ENCODE results near the gene MLF2. TPM values are rescaled to one million over a fixed set of nuclear protein-coding genes. Genes with fewer than 3 reads are reported as not detected.

Gene MLF2
- total and polyA plus RNA-seq, 2 of the 13 experiments (the other 11 are each of a cell fraction or from before 2014, with no cell fraction given) = 88.1 to 167 TPM

- TF ChIP-seq, protein P1, sequence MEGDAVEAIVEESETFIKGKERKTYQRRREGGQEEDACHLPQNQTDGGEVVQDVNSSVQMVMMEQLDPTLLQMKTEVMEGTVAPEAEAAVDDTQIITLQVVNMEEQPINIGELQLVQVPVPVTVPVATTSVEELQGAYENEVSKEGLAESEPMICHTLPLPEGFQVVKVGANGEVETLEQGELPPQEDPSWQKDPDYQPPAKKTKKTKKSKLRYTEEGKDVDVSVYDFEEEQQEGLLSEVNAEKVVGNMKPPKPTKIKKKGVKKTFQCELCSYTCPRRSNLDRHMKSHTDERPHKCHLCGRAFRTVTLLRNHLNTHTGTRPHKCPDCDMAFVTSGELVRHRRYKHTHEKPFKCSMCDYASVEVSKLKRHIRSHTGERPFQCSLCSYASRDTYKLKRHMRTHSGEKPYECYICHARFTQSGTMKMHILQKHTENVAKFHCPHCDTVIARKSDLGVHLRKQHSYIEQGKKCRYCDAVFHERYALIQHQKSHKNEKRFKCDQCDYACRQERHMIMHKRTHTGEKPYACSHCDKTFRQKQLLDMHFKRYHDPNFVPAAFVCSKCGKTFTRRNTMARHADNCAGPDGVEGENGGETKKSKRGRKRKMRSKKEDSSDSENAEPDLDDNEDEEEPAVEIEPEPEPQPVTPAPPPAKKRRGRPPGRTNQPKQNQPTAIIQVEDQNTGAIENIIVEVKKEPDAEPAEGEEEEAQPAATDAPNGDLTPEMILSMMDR (CRISPR knock-in tag; IDR thresholded peaks at IDR 0.05) = 0 out of 2 replicates have a peak, but pooled peaks have one; percentile 3
- TF ChIP-seq MTF2 (CRISPR knock-in tag; IDR thresholded peaks at IDR 0.05; ENCODE audit: borderline replicate concordance) (peak; percentile 60; the same call in 1 of the 2 replicates), ZNF597 (CRISPR knock-in tag; IDR thresholded peaks at IDR 0.05) (no peak), RFXANK (CRISPR knock-in tag; IDR thresholded peaks at IDR 0.05) (no peak), RBFOX2 (IDR thresholded peaks at IDR 0.05; ENCODE audit: low read depth, low read length) (no peak), TAF1 (CRISPR knock-in tag; IDR thresholded peaks at IDR 0.05) (no peak), ZNF510 (CRISPR knock-in tag; IDR thresholded peaks at IDR 0.05; ENCODE audit: low read depth) (0 out of 2 replicates have a peak, but pooled peaks have one; percentile 3), NRL (CRISPR knock-in tag; IDR thresholded peaks at IDR 0.05; ENCODE audit: borderline replicate concordance) (peak; percentile 75; the same call in 1 of the 2 replicates), ZBTB38 (CRISPR knock-in tag; IDR thresholded peaks at IDR 0.05) (peak; percentile 82; the same call in 1 of the 2 replicates), TOPORS (CRISPR knock-in tag; IDR thresholded peaks at IDR 0.05) (peak; percentile 13; the same call in 1 of the 2 replicates), JUN (CRISPR knock-in tag; IDR thresholded peaks at IDR 0.05) (no peak), LRRFIP1 (CRISPR knock-in tag; conservative IDR thresholded peaks at IDR 0.05) (no peak), ZBTB44 (CRISPR knock-in tag; IDR thresholded peaks at IDR 0.05) (no peak), IKZF4 (CRISPR knock-in tag; IDR thresholded peaks at IDR 0.05; ENCODE audit: borderline replicate concordance, low read depth, not compliant biosample characterization) (no peak)
- TF ChIP-seq, protein P2, sequence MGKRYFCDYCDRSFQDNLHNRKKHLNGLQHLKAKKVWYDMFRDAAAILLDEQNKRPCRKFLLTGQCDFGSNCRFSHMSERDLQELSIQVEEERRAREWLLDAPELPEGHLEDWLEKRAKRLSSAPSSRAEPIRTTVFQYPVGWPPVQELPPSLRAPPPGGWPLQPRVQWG (CRISPR knock-in tag; IDR thresholded peaks at IDR 0.05; ENCODE audit: borderline replicate concordance, low read depth) = no peak
- TF ChIP-seq, protein P3, sequence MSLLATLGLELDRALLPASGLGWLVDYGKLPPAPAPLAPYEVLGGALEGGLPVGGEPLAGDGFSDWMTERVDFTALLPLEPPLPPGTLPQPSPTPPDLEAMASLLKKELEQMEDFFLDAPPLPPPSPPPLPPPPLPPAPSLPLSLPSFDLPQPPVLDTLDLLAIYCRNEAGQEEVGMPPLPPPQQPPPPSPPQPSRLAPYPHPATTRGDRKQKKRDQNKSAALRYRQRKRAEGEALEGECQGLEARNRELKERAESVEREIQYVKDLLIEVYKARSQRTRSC (CRISPR knock-in tag; IDR thresholded peaks at IDR 0.05; ENCODE audit: low read depth) = 0 out of 2 replicates have a peak, but pooled peaks have one; percentile 2
- TF ChIP-seq, protein P4, sequence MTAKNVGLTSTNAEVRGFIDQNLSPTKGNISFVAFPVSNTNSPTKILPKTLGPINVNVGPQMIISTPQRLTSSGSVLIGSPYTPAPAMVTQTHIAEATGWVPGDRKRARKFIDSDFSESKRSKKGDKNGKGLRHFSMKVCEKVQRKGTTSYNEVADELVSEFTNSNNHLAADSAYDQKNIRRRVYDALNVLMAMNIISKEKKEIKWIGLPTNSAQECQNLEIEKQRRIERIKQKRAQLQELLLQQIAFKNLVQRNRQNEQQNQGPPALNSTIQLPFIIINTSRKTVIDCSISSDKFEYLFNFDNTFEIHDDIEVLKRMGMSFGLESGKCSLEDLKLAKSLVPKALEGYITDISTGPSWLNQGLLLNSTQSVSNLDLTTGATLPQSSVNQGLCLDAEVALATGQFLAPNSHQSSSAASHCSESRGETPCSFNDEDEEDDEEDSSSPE (CRISPR knock-in tag; IDR thresholded peaks at IDR 0.05) = no peak
- TF ChIP-seq, protein P5, sequence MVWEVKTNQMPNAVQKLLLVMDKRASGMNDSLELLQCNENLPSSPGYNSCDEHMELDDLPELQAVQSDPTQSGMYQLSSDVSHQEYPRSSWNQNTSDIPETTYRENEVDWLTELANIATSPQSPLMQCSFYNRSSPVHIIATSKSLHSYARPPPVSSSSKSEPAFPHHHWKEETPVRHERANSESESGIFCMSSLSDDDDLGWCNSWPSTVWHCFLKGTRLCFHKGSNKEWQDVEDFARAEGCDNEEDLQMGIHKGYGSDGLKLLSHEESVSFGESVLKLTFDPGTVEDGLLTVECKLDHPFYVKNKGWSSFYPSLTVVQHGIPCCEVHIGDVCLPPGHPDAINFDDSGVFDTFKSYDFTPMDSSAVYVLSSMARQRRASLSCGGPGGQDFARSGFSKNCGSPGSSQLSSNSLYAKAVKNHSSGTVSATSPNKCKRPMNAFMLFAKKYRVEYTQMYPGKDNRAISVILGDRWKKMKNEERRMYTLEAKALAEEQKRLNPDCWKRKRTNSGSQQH (CRISPR knock-in tag; IDR thresholded peaks at IDR 0.05; ENCODE audit: low read depth) = no peak
Observed at GRCh38 chr12:6724409-6724797, 28.5 kb downstream of the MLF2 start (continued).
